ENCODE data around the gene TMEM150A.
"Not testable (repeated sequence)": the region's sequence is repeated elsewhere in the genome, so short reads cannot be mapped to it uniquely, and the experiment has no call there.

The TMEM150A gene

DNA sequence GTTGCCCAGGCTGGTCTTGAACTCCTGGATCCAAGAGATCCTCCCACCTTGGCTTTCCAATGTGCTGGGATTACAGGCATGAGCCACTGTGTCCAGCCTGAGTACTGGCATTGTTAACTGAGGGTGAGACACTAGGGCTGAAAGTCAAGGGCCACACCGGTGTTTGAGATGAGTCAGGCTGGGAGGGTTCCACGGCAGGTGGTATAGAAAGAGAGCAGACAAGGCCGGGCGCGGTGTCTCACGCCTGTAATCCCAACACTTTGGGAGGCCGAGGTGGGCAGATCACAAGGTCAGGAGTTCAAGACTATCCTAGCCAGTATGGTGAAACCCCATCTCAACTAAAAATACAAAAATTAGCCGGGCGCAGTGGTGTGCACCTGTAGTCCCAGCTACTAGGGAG is 10.2 kb downstream of the TMEM150A start:
- DNase-seq: not testable (repeated sequence)

DNA sequence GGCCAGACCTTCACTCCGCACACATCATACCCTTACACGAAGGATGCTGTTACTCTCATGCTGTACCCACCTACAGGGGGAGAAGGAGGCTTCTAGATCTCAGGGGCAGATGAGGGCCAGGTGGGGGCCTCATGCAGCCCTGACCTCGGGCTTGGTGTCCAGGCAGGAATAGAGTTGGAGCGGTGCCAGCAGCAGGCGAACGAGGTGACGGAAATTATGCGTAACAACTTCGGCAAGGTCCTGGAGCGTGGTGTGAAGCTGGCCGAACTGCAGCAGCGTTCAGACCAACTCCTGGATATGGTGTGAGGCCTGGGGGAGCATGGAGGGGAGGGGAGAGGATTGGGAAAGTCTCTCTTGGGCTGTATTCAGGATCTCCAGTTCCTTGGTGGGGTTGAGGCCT is 10.9 kb downstream of the TMEM150A start:
- no peak for DNase-seq

- DNase-seq: no peak
Measured at GRCh38 chr2:85590950-85591349, 11.5 kb downstream of the TMEM150A start.

DNA sequence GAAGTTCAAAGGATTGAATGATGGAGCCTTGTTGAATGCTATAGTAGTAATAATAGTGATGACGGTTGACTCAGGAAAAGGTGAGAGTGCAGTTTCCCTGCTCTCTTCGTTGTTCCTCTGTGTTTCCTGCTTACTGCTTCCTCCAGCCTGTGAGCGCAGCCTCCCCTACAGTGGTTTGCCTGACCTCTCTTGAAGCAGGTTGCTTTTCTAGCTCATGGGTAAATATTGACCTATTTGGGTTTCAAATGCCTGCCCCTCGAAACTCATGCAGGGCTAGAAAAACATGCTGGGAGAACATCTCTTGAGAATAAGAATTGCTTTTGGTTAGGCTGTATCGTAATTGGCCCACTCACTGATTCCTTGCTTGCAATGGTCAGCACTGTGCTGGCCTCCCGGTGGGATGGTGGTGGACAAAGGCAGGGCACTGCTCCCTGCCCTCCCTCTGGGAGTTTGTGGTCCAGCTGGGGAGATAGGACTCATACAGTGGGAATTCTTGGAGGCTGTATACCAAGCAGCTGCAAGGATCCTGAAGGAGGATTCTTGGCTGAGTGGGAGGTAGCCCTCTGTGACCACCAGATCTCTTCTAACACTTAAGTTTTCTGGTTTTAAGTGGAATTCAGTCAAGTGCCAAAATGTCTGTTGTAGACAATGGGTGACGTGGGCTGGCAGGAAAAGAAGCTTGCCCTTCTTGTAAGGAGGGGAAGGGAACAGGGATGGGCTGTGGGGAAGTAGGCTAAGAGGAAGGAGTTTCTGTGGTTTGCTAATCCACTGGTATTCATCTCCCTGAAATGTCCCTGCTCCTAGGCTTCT is 12.3 kb downstream of the TMEM150A start:
- DNase-seq: no peak

DNA sequence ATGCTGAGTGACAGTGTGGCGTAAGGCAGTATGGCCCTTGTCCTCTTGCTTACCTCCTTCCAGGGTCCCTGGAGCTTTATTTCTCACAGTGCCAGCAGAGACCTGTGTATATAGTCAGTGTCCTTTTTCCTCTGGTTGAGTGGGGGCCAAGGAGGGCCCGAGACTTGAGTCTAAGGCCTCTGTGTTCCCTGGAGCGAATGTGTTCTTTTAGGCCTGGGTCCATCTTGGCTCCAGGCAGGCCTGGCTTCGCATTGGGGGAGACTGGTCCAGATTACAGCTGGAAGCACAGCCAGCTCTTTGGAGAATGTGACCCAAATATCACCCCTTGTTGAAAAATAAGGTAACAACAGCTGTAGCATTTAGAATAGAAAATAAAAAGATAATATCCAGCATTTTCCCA is 13.3 kb downstream of the TMEM150A start:
- DNase-seq: no peak

DNA sequence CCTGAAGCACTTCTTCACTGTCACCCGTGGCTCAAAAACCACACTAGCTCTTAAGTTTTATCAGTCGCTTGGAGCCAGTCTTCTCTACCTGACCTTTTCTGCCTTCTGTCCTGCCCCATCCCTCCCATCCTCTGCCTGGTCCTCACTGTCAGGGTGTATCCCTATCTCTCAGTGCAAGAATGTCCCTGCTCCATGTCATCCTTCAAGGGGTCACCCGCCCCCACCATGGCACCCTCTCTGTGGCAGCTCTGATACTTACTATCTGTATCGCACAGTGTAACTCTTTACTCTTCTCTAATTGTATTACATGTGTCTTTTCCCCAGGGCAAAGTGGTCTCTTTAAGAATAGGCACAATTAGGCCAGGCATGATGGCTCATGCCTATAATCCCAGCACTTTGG is 13.9 kb downstream of the TMEM150A start:
- no peak for DNase-seq

DNA sequence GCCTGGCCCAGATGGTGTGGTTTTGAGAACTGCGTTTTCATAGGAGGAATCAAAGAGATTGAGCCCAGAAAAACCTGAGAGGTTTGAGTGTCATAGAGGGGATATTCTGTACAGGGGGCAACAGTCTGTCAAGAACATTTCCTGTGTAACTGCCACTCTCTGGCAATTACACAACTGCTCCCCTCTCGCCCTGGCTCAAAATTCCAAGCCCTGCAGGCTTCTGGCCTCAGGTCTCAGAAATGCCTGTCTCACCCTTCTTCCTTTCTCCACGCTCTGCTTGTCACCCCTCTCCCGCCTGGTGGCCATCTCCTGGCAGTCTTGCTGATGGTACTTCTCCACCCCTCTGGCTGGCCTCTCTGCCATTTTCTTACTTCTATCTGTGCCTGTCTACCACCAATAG is 14.3 kb downstream of the TMEM150A start:
- no peak for DNase-seq

- DNase-seq: no peak
Measured at GRCh38 chr2:85585781-85586105, 16.8 kb downstream of the TMEM150A start.

DNA sequence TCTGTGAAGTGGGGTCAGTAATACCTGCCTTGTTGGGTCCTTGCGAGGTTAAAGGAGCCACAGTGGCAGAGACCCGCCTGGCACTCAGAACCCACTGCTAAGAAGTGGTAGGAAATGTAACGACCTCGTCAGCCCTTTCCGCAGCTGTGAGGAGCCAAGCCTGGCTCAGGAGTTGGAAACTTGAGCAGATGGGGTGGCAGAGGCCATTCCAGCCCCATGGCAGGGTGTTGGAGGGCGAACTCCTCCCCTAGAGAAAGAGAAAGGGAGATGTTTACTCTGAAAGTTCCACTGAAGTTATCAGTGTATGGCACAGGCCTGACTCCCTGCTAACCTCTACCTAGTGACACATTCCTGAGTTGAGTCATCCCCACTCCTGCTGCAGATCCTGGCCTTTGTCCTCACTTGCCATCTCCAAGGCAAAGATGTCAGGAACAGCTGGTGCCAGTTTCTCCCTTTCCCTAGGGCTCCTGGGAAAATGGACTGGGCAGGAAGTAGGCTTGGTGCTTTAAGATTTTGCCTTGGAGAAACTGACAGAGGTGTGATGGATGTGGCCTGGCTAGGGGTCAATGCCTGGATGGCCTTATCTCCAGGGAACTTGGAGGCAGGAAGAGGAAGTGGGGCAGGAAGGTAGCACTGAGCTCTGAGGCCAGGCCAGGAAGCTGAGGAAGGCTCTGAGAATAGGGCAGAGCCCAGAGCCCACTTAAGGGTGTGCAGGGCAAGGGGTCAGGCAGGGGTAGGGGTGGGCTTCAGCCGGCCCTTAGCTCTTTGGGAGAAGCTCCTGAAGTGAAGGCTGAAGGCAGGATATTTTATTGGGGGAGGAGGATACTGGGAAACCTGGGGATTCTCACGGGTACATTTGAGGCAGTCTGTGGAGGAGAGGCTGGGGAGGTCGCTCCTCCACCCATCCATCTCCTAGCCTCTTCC is 17.4 kb downstream of the TMEM150A start:
- no peak for DNase-seq

GRCh38 chr2:85584354-85584856 is 18.1 kb downstream of the TMEM150A start, which contains the start of gene VAMP5:
TSS of gene VAMP5 (plus strand) at chr2:85584431. CDS start at chr2:85584491, 60 bp downstream.
- DNase-seq: no peak

DNA sequence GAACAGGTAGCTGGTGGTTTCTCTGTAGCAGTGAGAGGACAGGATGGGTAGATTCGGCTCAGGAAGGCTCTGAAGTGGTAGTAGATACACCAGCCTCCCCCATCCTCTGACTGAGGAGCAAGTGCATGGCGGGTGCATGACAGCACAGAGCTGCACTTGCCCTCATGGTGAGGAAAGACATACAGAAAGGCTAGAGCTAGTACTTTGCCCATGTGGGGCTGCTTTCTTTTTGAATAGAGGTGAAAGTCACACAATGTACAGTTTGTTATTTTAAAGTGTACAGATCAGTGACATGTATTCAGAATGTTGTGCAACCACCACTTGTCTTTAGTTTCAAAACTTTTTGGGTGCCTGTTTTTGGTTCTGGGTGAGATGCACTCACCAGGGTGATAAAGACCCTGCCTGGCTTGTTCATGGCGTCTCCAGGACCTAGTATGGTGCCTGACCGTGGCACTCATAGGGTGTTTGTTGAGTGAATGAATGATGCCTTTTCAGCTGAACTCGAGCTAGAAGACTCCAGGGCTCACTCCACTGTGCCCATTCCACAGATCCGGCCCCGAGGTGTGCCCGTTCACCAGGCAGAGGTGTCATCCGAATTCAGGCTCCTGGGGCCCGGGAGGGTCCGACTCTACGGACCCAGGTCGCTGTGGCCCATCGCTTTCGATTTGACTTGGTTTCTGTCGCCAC is 18.7 kb downstream of the TMEM150A start:
- DNase-seq: no peak

- no peak for DNase-seq
Measured at GRCh38 chr2:85582492-85582891, 20.0 kb downstream of the TMEM150A start.

DNA sequence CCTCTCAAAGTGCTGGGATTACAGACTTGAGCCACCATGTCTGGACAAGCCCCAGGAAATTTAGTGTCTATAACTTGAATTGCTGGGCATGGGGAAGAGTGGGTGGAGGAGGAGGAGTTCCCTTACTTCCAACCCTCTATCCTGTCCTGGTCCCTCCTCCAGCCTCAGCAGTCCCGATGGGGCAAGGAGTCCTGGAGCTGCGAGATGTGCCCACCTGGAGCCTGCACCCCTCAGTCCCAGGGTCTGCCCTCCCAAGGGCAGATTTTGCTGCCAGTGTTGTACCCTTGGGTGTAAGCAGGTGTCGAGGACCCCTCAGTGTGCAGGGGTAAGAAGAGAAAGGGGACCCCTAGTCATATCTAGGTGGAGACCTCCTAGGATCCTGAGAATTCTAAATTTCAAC is 22.3 kb downstream of the TMEM150A start:
- no peak for DNase-seq

DNA sequence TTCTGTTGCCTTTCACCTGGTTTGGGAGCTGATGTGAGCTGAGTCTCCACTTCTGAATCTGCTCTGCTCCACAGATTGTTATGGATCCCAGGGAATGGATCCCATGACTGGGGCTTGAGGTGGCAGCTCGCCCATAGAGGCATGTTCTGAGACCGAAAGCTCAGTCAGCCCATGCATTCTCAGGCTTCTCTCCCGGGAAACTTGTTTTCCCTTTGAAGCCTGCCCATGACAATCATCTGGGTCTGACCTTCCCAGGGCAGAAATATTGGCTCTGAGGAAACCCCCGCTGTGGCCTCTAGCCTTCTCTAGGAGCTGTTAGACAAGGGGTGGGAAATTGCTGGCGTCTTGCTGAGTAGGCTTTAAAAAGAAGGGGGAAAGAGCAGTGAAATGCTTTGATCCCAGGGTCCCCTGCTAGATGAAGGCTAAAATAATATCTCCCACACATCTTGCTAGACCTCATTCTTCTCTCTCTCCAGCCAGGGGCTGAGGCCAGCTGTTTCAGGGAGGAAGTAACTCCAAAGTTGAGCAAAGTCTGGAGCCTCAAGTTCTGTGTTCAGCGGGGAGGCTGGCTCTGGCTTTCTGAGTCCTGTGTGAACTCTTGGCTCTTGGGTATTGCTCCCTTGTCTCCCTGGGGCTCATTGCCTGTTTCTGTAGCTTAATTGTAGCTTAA is 23.1 kb downstream of the TMEM150A start:
- DNase-seq: no peak

GRCh38 chr2:85578243-85579180 is 24.0 kb downstream of the TMEM150A start:
- DNase-seq: no peak

GRCh38 chr2:85577386-85578242 is 24.9 kb downstream of the TMEM150A start, which contains the start of gene VAMP8:
TSS of gene VAMP8 (plus strand) at chr2:85577586. CDS start at chr2:85577647, 61 bp downstream.
- DNase-seq: no peak

- no peak for DNase-seq
Measured at GRCh38 chr2:85577063-85577385, 25.5 kb downstream of the TMEM150A start.

DNA sequence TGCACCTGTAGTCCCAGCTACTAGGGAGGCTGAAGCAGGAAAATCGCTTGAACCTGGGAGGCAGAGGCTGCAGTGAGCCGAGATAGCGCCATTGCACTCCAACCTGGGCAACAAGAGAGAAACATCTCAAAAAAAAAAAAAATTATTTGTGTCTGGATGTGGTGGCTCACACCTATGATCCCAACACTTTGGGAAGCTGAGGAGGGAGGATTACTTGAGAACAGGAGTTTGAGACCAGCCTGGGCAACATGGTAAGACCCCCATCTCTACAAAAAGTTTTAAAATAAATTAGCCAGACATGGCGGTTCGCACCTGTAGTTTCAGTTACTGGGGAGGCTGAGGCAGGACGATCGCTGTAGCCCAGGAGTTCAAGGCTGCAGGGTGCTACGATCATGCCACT is 26.8 kb downstream of the TMEM150A start:
- no peak for DNase-seq

DNA sequence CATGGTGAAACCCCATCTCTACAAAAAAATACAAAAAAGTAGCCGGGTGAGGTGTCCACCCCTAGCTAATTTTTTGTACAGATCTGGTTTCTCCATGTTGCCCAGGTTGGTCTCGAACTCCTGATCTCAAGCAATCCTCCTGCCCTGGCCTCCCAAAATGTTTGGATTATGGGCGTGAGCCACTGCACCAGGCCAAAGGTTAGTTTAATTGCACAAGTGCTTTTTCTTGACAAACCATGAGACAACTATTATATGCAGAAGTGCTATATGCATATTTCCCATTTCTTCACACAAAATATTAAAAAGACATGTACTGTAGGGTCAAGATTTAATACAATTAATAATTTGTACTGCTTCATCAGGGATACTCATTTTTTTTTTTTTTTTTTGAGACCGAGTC is 36.2 kb downstream of the TMEM150A start:
- no peak for DNase-seq

GRCh38 chr2:85564144-85564563 is 38.3 kb downstream of the TMEM150A start:
- no peak for DNase-seq
